CD14-positive monocyte (primary cell): ENCODE data around the gene ANKS6. TPM values are rescaled to one million over a fixed set of nuclear protein-coding genes. Genes with fewer than 3 reads are reported as not detected.

Experiments used
- DNase-seq, 3 donors: peaks; one replicate each; pipeline ENCODE4 v3.0.0-alpha.2; 2011 to 2022
- H2AFZ ChIP-seq: 2 replicates; pipeline ENCODE4 v1.6.0; 2012; ENCODE audit warnings: mild to moderate bottlenecking, low read depth, low read length, inconsistent platforms; ENCODE audit not compliant: insufficient read depth, poor library complexity, severe bottlenecking
- H3K27ac ChIP-seq, 2 donors: 1 replicate in 1 of 2; 2 replicates in 1 of 2; pipeline ENCODE4 v1.5.1; 2012 to 2013; ENCODE audit warnings: low read length in 2 of 2, control low read depth in 1 of 2, inconsistent platforms in 1 of 2, low read depth in 1 of 2, mild to moderate bottlenecking in 1 of 2
- H3K27me3 ChIP-seq, 2 donors: one replicate each; pipeline versions ENCODE4 v1.6.0 to v1.6.1; 2011 to 2013; ENCODE audit warnings: low read length in 2 of 2; ENCODE audit not compliant: control insufficient read depth in 2 of 2, insufficient read depth in 2 of 2
- H3K36me3 ChIP-seq, 2 donors: replicated peaks in 1 of 2; 1 replicate in 1 of 2; 2 replicates in 1 of 2; pipeline versions ENCODE4 v1.5.1 to v1.6.1; 2012 to 2013; ENCODE audit warnings: low read length in 2 of 2, control low read depth in 1 of 2, inconsistent platforms in 1 of 2, mild to moderate bottlenecking in 1 of 2; ENCODE audit not compliant: insufficient read depth in 2 of 2, control insufficient read depth in 1 of 2
- H3K4me1 ChIP-seq, 2 donors: 1 replicate in 1 of 2; 2 replicates in 1 of 2; pipeline versions ENCODE4 v1.5.1 to v1.6.1; 2012 to 2013; ENCODE audit warnings: low read length in 2 of 2, control low read depth in 1 of 2, inconsistent platforms in 1 of 2, mild to moderate bottlenecking in 1 of 2, moderate library complexity in 1 of 2; ENCODE audit not compliant: insufficient read depth in 2 of 2, control insufficient read depth in 1 of 2
- H3K4me2 ChIP-seq: replicated peaks from 2 replicates; pipeline ENCODE3; 2012; ENCODE audit warnings: low read length, moderate library complexity, mild to moderate bottlenecking; ENCODE audit not compliant: poor library complexity, severe bottlenecking; ENCODE audit errors: extremely low read depth
- H3K4me3 ChIP-seq, 3 experiments: fragments of 200-600 bp in 1 of 3; sonication (generic) in 1 of 3; replicated peaks in 1 of 3; 1 replicate in 2 of 3; 2 replicates in 1 of 3; pipeline ENCODE4 v1.5.1; 2011 to 2013; ENCODE audit warnings: low read length in 3 of 3, mild to moderate bottlenecking in 3 of 3, control low read depth in 2 of 3, low read depth in 2 of 3, inconsistent platforms in 1 of 3, moderate library complexity in 1 of 3
- H3K79me2 ChIP-seq: 2 replicates; pipeline ENCODE4 v1.6.0; 2012; ENCODE audit warnings: mild to moderate bottlenecking, control low read depth, inconsistent platforms, low read length, moderate library complexity; ENCODE audit not compliant: insufficient read depth
- H3K9ac ChIP-seq: 2 replicates; pipeline ENCODE4 v1.6.0; 2017; ENCODE audit warnings: low read length, mild to moderate bottlenecking; ENCODE audit not compliant: insufficient read depth, poor library complexity, severe bottlenecking
- H3K9me3 ChIP-seq, 2 donors: replicated peaks in 1 of 2; 1 replicate in 1 of 2; 2 replicates in 1 of 2; pipeline versions ENCODE4 v1.5.1 to v1.6.1; 2012 to 2013; ENCODE audit warnings: low read length in 2 of 2, control low read depth in 1 of 2; ENCODE audit not compliant: control insufficient read depth in 1 of 2, insufficient read depth in 1 of 2
- H4K20me1 ChIP-seq: 2 replicates; pipeline ENCODE4 v1.6.0; 2012; ENCODE audit warnings: mild to moderate bottlenecking, low read length, control low read depth, moderate library complexity; ENCODE audit not compliant: insufficient read depth
- H3K27ac Mint-ChIP-seq, 7 donors: one replicate each; pipeline ENCODE4 v1.8.0; 2020; ENCODE audit warnings: mild to moderate bottlenecking in 7 of 7, mixed read lengths in 7 of 7, moderate library complexity in 6 of 7, inconsistent platforms in 2 of 7
- H3K27me3 Mint-ChIP-seq, 3 donors: one replicate each; pipeline ENCODE4 v1.8.0; 2021 to 2022; ENCODE audit warnings: low read depth in 3 of 3, mild to moderate bottlenecking in 3 of 3, mixed read lengths in 3 of 3, moderate library complexity in 3 of 3, inconsistent platforms in 1 of 3
- H3K36me3 Mint-ChIP-seq, 2 donors: one replicate each; pipeline ENCODE4 v1.8.0; 2020; ENCODE audit warnings: mixed read lengths in 2 of 2, inconsistent platforms in 1 of 2, mild to moderate bottlenecking in 1 of 2
- H3K4me1 Mint-ChIP-seq: one replicate; pipeline ENCODE4 v1.8.0; 2020; ENCODE audit warnings: mild to moderate bottlenecking, mixed read lengths
- H3K4me3 Mint-ChIP-seq, 2 donors: one replicate each; pipeline ENCODE4 v1.8.0; 2020; ENCODE audit warnings: mild to moderate bottlenecking in 2 of 2, mixed read lengths in 2 of 2, moderate library complexity in 1 of 2
- H3K9me3 Mint-ChIP-seq, 7 donors: one replicate each; pipeline ENCODE4 v1.8.0; 2020 to 2022; ENCODE audit warnings: mixed read lengths in 7 of 7, mild to moderate bottlenecking in 6 of 7, moderate library complexity in 6 of 7, inconsistent platforms in 2 of 7
- WGBS: methylation state at CpG from one replicate; pipeline ENCODE4 v1.1.5; 2013; ENCODE audit warnings: missing lambda C conversion rate; ENCODE audit not compliant: insufficient coverage; 5-methylcytosine and 5-hydroxymethylcytosine counted together
- intact Hi-C, 2 donors: fragments of 100-400 bp; cut with micrococcal nuclease; formaldehyde crosslinking; loops; one replicate each; pipeline versions ENCODE4 v1.15.0 to v1.15.1; 2023
- polyA plus RNA-seq, 3 donors: library from polyadenylated mRNA; depleted of rRNA in 1 of 3; unstranded in 2 of 3; stranded (reverse) in 1 of 3; fragments of 300-500 nt in 2 of 3; fragments of >200 nt in 1 of 3; fragmentation: Illumina TruSeq in 2 of 3; gene quantifications; 1 replicate in 2 of 3; 2 replicates in 1 of 3; pipeline ENCODE4 v1.2.3, GENCODE V29; 2012 to 2021
- TF ChIP-seq, protein P1 (sequence below): fragments of 200-600 bp; IDR thresholded peaks from one replicate; pipeline ENCODE4 v1.8.0; 2022; ENCODE audit warnings: antibody characterized with exemption, mild to moderate bottlenecking

ANKS6 gene
- polyA plus RNA-seq, 3 donors = 0.20 to 1.5 (median 0.56) TPM

DNA sequence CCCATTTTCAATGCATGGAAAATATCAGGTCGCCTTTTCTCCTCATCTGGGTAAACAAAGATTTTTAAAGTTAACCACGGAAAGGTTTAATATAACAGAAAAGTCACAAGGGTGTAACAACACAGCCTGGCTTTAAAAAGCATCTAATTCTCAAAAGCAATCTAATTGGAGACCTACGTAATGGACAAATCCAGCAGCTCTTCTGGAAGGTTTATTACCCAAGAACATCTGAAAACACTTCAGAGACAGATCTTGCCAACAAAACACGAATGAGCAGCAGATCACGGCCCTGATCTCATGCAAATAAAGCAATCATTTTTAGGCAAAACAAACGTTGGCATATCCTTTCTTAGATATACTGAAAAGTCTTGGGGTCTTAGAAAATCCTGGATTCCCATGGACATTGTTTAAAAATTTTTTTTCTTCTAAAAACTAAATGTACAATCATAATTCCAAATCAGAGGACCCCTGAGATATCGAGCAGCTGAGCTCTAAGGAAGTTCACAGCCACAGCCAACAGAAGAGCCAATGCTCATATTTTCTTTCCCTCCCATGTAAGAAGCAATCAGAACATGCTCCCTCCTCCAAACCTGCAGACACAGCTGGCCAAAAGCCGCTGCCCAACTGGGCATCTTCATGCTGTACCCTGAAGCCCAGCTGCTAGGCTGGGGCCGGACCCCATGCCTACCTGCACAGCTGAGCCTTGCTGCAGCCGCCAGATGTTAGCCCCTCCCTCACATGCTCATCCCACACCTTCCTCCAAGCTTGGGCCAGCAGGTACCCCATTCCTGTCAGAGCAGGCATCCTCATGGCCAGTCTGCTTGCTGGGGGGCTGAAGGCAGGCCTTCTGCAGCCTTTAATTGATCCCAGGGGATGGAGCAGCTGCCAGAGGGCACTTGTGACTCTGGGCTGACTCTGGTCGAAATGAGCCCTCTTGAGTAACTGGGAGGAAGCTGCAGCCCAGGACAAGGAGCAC lies 11.2 kb downstream of the ANKS6 start:
- TF ChIP-seq, protein P1, sequence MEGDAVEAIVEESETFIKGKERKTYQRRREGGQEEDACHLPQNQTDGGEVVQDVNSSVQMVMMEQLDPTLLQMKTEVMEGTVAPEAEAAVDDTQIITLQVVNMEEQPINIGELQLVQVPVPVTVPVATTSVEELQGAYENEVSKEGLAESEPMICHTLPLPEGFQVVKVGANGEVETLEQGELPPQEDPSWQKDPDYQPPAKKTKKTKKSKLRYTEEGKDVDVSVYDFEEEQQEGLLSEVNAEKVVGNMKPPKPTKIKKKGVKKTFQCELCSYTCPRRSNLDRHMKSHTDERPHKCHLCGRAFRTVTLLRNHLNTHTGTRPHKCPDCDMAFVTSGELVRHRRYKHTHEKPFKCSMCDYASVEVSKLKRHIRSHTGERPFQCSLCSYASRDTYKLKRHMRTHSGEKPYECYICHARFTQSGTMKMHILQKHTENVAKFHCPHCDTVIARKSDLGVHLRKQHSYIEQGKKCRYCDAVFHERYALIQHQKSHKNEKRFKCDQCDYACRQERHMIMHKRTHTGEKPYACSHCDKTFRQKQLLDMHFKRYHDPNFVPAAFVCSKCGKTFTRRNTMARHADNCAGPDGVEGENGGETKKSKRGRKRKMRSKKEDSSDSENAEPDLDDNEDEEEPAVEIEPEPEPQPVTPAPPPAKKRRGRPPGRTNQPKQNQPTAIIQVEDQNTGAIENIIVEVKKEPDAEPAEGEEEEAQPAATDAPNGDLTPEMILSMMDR = no peak
- H3K4me3 ChIP-seq = no peak overlapping the region
- 86% methylated on average over 6 of the region's 11 CpGs for WGBS
- Mint-ChIP-seq H3K4me3 (no peak overlapping the region), H3K36me3 (peaks cover 0 to 2% of the 10 kb centered on the region in 2 donors), H3K27ac (no peak overlapping the region), H3K4me1 (peaks cover 25% of the 10 kb centered on the region), H3K27me3 (peaks cover 0 to 3% (median 2%) of the 10 kb centered on the region in 3 donors), H3K9me3 (no peaks in the 10 kb centered on the region)
- no peak overlapping the region for H3K27ac ChIP-seq
- intact Hi-C loops = no loop called here
- no peaks in the 10 kb centered on the region for H3K27me3 ChIP-seq
- no peaks in the 10 kb centered on the region for H3K36me3 ChIP-seq
- no peaks in the 10 kb centered on the region for H4K20me1 ChIP-seq
- no peak overlapping the region for H3K4me2 ChIP-seq
- no peaks in the 10 kb centered on the region for H3K79me2 ChIP-seq
- H3K4me1 ChIP-seq = peaks cover 14 to 21% of the 10 kb centered on the region in 2 donors
- no peak for DNase-seq
- H2AFZ ChIP-seq = no peak overlapping the region
- H3K9ac ChIP-seq = no peak overlapping the region
- no peaks in the 10 kb centered on the region for H3K9me3 ChIP-seq

DNA sequence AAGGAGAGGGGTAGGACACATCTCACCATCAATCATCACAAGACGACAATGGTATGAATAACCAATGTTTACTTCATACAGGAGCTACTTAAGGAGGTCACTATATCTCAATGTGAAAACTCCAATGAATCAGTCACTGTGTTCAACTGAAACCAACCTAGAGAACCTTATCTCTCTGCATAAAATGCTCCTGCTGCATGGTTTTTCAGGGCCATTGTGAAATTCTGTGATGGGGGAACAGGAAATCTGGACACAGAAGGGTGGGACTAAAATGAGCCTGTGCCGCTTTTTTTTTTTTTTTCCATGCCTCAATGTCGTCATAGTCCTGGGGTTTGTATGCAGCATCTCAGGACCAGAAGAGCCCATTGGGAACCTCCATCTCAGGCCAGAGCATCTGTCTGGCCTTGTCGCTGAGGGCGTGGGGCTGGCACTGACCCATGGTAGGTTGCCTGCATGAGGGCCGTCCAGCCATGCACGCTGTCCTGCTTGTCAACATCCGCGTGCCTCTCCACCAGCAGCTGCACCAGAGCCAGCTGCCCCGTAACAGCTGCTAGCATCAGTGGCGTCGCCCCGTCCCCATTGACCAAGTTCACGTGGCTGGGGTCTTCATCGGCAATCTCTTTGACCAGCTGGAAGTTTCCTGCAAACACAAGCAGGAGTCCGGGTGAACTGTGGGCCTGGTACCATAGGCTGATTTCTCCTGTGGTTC lies 12.7 kb downstream of the ANKS6 start:
- Histone ChIP-seq H3K4me1 (peaks cover 14 to 21% of the 10 kb centered on the region in 2 donors), H4K20me1 (no peaks in the 10 kb centered on the region), H3K27ac (no peak overlapping the region), H3K4me3 (no peak overlapping the region), H3K79me2 (no peaks in the 10 kb centered on the region), H3K36me3 (no peaks in the 10 kb centered on the region), H2AFZ (no peak overlapping the region), H3K27me3 (no peaks in the 10 kb centered on the region), H3K9ac (no peak overlapping the region), H3K9me3 (no peaks in the 10 kb centered on the region), H3K4me2 (no peak overlapping the region)
- peaks cover 25% of the 10 kb centered on the region for H3K4me1 Mint-ChIP-seq
- H3K27me3 Mint-ChIP-seq = peaks cover 0 to 3% (median 2%) of the 10 kb centered on the region in 3 donors
- DNase-seq = no peak
- no peak overlapping the region for H3K27ac Mint-ChIP-seq
- peaks cover 0 to 2% of the 10 kb centered on the region in 2 donors for H3K36me3 Mint-ChIP-seq
- no peak overlapping the region for H3K4me3 Mint-ChIP-seq
- intact Hi-C loops = no loop called here
- WGBS = 81% methylated on average over 15 of the region's 16 CpGs
- TF ChIP-seq, protein P1 = no peak
- no peaks in the 10 kb centered on the region for H3K9me3 Mint-ChIP-seq
